GM04503 (cell line): ENCODE results near the gene FOXK1.
A peak's percentile ranks its signal among the peaks of the same experiment; 100 is the strongest.
"Not testable (repeated sequence)": the region's sequence is repeated elsewhere in the genome, so short reads cannot be mapped to it uniquely, and the experiment has no call there.

ENCODE experiments used
- DNase-seq: peaks from one replicate; pipeline ENCODE4 v3.0.0-alpha.2; 2012; ENCODE audit warnings: low read depth

Gene FOXK1

DNA sequence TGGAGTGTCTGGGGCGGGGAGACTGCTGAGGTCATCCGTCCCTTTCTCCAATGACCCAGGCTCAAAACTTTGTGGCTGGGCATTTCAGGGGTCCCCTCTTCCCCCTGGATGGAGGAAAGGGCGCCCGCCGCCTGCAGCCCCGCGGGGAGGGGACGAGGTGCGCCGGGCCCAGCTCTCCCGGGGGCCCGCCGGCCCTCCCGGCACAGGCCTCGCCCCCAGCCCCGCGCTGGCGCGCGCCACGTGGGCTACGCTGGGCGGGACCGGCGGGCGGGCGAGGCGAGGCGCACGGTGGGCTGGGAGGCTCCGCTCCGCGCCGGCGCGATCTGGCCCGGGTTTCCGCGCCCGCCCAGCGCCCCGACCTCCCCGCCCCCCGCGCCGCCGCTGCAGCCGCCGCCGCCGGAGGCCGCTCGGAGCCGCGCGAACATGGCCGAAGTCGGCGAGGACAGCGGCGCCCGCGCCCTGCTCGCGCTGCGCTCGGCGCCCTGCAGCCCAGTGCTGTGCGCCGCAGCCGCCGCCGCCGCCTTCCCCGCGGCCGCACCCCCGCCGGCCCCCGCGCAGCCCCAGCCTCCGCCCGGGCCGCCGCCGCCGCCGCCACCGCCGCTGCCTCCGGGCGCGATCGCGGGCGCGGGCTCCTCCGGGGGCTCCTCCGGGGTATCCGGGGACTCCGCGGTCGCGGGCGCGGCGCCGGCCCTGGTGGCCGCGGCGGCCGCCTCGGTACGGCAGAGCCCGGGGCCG, at the start of gene FOXK1:
FOXK1 (plus strand) TSS at position 410 of the 735 bp plus-strand sequence; CDS start at position 424, 14 bp downstream.
- DNase-seq, result no peak

DNA sequence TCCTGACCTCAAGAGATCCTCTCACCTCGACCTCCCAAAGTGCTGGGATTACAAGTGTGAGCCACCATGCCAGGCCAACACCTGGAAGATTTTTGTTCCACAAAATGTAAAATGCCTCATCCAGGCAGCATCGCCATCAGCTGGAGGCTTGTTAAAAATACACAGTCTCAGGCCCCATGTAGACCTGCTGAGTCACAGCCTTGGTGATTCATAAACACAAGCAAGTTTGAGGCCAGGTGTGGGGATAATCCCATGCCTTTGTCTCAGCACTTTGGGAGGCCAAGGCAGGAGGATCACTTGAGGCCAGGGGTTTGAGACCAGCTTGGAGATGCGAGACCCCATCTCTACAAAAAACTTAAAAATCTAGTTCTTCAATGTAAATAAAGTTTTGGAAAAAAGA, 49.1 kb upstream of the FOXK1 start:
- no peak for DNase-seq

DNA sequence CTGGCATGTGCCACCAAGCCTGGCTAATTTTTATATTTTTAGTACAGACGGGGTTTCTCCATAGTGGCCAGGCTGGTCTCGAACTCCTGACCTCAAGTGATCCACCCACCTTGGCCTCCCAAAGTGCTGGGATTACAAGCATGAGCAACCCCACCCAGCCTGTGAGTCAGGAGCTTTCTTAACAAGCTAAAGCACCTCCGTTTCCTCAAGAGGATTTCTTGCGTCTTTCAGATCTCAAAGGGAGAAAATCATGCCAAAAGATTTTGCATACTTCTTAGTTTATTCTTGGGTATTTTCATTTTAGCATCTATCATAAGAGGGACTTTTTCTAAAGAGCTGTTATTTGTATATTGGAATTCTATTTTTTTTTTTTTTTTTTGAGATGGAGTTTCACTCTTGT, 47.9 kb upstream of the FOXK1 start:
- no peak for DNase-seq

DNA sequence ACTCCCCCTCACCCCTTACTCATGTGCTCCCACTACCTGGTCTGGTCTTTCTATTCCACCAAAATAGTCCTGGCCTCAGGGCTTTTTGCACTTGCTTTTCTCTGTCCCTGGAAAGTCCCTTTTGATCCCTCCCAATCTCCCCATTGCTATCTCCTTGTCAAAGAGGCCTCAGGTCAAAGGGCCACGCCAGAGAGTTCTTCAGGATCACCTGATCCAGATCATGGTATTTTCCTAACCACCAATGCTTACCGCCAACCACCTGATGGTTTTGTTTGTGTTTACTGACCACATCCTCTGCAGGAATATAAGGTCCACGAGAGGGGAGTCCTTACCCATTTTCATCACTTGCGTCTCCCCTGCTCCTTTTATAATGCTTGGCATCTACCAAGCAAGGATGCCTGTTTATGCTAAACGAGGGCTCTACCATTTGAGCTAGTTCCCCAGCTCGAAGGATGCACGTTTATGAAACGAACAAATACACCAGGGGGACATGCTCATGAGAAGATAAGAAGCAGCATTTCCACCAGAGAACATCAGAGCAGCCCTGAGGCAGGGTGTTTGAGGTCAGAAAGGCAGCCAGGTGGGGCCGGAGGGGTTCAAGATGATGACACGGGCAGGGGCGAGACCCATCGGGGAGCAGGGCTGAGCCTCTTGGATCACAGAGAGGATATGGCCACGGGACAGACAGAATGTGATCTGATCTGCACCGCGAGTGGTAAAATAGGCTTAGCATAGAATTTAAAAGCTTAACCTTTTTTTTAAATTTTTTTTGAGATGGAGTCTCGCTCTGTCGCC, 43.1 kb upstream of the FOXK1 start:
- DNase-seq, result no peak

DNA sequence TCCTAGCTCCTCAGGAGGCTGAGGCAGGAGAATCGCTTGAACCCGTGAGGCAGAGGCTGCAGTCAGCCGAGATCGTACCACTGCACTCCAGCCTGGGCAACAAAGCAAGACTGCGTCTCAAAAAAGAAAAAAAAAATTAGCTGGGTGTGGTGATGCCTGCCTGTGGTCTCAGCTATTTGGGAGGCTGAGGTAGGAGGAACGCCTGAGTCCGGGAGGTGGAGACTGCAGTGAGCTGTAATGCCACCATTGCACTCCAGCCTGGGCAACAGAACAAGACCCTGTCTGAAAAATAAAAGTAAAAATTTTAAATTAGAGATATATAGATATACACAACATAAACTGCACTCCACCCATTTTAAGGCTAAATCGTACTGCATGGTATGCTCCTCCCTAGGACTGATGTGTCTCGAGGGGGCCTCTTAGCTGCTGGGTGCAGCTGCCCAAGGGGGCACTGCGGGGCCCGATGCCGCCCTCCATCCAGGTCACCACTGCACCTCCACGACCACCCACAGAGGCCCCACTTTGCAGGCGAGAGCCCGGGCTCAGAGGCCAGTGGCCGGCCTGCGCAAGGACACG, 40.9 kb upstream of the FOXK1 start:
- no peak for DNase-seq

DNA sequence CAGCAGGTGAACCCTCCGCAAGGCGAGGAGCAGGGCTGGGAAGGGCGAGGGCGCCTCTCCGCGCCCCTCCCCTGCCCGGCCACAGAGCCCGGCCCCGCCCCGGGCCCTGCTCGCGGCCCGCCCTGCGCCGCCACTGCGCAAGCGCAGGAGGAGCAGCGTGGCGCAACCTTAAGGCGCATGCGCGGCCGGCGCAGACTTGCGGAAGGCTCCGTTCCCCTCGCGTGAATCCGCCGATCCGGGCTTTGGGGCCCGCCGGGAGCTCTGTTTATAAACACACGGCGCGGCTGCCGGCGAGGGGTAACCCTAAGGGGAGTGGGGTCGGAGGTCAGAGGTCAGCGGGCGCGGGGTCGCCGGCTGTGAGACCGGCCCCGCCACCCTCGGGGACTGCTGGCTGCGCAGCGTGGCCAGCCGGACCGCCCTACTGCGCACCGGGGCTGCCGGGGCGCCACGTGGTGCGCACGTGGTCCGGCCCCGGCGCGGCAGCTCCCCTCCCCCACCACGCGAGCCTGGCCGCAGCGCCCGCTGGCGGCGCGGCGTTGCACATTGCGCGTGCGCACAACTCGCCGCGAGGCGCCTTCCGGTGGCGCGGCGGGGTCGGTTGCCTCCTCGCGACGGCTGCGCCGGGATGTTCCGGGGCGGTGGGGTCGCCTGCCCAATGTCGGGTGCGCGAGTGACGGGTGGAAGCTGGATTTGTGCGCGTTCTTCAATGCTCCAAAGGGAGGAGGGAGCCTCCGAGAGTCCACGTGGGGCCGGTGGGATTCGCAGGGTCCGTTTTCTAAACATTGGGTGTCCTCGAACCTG, 40.2 kb upstream of the FOXK1 start:
- peak; percentile 28 for DNase-seq

DNA sequence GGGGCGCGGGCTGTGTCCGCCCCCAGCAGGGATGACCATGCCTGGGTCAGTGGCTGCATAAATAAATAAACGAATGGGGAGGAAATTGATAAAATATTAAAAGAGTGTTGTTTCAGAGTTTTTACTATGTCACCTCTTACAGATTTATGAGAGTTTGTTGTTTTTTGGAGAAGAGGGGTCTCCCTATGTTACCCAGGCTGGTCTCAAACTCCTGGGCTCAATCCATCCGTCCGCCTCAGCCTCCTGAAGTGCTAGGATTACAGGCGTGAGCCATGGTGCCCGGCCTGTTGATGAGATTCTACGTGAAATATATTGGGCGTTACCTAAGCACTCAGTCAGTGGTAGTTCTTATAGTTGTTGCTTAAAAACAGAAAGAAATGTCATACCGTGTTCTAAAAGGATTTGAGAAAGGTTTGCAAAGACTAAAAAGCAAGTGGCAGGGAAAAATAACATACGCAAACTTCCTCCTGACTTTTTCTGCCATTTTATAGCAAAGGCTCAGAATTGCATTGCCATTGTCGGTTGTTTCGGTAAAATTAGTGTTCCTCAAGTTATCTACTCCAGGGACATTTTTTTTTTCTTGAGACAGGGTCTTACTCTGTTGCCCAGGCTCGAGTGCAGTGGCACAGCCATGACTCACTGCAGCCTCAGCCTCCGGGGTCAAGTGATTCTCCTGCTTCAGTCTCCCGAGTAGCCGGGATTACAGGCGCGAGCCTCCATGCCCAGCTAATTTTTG, 39.5 kb upstream of the FOXK1 start:
- no peak for DNase-seq

DNA sequence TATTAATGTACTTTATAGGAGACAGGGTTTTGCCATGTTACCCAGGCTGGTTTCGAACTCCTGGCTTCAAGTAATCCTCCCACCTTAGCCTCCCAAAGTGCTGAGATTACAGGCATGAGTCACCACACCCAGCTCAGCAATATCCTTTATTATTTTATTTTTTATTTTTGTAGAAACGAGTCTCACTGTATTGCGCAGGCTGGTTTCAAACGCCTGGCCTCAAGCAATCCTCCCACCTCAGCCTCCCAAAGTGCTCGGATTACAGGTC, 39.0 kb upstream of the FOXK1 start:
- not testable (repeated sequence) for DNase-seq

DNA sequence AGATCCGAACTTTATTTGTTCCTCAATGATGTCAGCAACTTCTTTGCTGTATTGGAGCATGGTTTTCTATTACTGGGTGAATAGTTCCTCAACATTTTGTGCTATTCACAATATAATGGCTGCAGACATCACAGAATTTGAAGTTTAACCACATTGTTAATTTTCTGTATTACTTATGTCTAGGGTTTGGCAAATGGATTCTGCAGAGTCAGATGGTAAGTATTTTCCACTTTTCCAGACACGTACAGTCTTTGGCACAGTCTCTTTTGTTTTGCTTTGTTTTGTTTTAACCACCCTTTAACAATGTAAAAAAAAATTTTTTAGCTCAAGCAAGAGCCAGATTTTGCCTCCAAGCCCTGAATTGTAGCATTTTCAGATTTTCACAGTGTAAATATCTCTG, 36.8 kb upstream of the FOXK1 start:
- peak; percentile 81 for DNase-seq

DNA sequence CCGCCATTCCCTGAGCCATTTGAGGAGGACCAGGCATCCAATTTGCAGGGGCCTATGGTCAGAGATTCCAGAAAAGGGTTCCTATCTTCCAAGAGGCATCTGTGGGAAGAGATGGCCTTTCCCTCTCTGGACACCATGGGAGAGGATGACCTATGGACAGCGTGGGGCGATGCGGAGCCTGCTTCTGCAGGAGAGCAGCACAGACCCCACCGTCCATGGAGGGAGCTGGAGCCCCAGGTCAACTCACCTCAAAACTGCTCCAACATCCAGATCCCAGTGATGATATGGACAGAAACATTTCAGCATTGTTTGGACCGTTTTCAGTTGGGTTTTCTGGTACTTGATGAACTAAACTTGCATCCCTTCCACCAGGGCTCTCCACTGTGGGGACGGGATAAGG, 34.0 kb upstream of the FOXK1 start:
- DNase-seq, result no peak

DNA sequence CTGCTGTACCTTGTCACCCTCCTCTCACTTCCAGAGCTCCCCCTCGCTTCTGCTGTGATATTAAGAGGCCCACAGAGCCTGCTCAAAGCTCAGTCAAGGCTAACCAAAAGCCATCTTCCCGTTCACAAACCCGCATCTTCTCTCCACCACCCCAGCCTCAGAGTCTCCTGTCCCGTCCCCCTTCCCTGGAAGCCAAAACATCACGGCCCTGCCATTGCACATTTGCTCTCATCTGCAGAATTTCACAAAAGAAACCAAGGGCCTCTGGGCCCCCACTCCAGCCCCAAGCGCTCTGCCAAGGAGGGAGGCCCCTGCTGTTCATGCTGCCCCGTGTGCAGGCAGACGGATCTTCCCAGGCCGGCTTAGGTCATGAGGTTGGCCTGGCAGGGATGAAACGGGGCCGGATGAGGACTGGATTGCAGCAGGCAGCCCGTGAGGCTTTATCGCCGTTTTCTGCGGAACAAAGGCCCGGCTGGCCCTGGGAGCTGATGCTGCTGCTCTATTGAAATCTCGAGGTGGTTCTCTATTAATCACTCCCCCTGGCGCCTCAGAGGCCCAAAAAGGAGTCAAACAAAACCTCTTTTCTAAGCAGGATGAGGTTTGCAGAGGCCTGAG, 31.6 kb upstream of the FOXK1 start:
- no peak for DNase-seq

DNA sequence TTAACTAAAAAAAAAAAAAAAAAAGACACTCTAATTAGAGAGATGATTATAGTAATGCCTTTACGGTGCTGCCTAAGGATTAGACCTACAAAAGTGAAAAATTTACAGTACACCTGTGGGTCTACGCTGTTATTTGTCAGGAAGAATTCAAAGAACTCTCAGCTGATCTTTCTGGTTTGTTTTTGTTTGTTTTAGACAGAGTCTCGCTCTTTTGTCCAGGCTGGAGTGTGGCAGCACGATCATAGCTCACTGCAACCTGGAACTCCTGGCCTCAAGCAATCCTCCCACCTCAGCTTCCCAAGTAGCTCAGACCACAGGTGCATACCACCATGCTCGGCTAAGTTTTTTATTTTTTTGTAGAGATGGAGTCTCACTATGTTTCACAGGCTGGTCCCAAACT, 28.3 kb upstream of the FOXK1 start:
- no peak for DNase-seq

DNA sequence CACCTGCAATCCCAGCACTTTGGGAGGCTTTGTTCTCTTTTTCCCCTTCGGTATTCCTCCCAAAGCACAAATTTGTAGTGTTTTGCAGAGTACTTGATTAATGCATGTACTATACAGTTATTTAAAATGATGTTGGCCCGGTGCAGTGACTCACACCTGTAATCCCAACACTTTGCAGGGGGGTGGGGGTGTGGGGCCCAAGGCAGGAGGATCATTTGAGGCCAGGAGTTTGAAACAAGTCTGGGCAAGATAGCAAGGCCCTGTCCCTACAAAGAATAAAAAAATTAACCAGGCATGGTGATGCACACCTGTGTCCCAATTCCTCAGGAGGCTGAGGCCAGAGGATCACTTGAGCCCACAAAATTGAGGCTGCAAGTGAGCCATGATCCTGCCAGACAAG, 26.8 kb upstream of the FOXK1 start:
- DNase-seq, result no peak

DNA sequence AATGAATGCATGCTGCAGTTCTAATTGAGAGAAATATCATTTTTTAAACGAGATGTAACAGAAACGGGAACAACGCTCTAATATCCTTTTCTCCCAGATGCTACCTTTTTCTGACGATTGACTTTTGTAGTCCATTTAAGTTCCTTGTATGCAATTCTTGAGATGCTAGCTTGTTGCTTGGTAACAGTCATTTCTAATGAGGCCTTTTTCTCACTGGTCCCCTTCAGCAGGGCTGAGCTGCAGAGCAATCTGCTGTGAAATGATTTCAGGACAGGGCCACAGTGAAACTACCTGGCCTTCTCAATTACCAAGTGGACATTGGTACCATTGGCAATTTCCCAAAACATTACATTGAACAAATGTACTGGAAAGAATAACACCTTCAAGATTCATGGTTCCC, 26.2 kb upstream of the FOXK1 start:
- no peak for DNase-seq

DNA sequence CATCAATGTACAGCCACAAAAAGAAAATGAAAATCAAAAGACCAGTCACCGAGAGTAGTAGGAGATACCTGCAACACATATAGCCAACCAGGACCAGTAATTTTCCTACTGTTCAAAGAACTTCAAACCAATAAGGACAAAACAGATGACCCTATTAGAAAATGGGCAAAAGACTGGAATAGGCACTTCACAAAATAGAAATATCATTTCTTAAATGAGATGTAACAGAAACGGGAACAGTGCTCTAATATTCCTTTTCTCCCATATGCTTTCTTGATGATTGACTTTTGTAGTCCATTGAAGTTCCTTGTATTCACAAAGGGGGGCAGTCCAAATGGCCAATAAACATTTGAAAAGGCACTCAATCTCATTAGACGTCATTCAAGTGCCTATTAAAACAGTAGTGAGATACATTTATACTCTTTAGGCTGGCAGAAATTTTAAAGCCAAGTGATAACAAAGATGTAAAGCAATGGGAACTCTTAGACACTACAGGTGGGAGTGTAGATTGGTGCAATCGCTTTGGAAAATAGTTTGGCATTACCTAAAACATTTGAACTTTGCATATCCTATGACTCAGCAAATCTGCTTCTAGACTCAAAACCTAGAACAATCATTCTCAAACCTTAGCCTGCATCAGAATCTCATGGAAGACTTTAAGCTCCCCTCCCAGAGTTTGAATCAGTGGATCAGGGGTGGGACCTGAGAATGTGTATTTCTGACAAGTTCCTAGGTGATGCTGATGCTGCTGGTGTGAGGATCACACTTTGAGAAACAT, 24.3 kb upstream of the FOXK1 start:
- DNase-seq, result no peak

DNA sequence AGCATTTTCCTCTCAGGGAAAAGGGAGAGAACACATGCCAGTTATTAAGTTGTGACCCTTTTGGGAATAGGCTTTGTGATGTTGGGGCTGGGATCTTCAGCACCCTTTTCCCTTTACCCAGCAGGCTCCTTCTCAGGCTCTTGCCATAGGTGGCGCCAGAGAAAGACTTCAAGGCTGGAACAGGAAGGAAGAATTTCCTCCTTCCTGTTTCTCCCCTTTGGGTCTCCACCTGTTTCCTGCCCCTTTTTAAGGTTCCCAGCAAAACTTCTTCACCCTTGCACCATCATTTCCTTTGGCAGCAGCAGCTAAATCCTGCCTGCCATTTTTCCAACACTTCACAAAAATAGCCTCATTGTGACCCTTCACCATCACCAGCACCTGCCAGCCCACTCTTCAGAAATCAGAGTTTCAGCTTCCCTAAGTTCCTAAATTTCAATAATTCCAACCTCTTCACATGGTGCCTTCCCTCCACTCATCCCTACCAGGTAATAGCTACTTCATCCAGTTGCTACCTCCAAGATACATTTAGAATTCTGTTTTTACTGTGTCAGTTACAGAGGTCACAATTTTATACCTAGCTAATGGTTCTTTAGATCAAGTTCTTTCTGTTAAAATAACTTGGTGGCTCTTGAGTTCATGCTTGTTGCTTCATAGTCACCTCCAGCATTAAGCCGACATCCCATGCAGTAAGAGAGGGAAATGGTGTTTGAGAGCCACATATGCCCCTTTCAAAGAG, 22.4 kb upstream of the FOXK1 start:
- DNase-seq, result no peak

DNA sequence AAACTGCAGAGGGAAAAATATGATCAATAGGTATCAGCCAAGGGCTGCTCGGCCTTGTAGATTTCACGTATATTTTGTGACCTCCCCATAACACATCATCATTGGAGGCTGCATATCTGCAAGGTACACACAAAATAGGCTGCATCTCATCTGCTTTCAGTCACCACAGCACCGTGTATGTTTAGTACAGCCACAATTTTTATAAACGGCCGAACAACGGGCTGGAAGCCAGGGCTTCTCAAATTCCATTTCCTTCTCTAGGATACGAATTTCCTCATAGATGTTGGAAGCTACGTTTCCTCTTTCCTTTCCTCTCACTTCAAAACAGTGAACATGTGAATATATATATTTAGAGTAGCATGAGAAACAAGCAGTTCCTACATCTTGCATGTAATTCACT, 20.2 kb upstream of the FOXK1 start:
- no peak for DNase-seq

DNA sequence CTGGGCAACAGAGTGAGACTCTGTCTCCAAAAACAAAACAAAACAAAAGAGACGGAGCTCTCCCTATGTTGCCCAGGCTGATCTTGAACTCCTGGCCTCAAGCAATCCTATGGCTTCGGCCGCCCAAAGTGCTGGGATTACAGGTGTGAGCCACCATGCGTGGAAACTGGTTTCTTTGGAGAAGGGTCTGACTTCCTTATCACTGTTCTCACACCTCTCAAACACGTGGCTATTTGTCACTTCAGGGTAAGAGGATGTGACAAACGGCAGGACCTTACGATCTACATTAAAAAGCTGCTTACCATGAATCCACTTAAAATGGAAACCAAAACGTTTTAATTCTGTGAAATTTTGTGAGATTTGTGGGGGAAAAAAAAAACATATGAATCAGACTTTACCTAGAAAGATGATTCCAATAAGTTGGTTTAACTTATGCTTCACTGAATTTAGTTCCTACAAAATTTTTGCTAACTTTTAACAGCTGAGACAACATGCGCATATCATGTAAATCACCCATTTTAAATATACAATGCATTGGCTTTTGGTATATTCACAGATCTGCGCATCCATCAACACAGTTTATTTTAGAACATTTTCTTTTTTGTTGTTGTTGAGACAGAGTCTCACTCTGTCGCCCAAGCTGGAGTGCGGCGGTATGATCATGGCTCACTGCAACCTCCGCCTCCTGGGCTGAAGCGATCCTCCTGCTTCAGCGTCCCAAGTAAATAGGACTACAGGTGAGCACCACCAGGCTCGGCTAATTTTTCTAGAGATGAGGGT, 18.7 kb upstream of the FOXK1 start:
- no peak for DNase-seq

DNA sequence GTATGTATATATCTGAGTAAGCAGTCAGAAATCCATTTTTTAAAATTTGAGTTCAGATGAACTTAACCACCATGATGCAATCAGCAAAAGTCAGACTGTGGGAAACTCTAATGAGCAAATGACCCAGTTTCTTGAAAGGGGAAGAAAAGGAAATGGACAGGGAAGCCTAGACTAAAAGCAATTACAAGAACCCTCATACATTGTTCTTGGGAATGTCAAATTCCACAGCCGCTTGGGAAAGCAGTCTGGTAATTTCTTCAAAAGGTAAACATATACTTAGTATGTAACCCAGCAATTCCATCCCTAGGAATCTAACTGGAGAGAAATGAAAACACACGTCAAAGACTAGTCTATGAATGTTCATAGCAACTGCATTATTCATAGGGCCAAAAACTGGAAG, 16.4 kb upstream of the FOXK1 start:
- DNase-seq, result peak; percentile 95
